ENCODE measurements around the gene PITPNB. TPM values are rescaled to one million over a fixed set of nuclear protein-coding genes. Genes with fewer than 3 reads are reported as not detected.

The PITPNB gene
- total RNA-seq, 1 experiment from 2014 or later: 82.6 TPM

DNA sequence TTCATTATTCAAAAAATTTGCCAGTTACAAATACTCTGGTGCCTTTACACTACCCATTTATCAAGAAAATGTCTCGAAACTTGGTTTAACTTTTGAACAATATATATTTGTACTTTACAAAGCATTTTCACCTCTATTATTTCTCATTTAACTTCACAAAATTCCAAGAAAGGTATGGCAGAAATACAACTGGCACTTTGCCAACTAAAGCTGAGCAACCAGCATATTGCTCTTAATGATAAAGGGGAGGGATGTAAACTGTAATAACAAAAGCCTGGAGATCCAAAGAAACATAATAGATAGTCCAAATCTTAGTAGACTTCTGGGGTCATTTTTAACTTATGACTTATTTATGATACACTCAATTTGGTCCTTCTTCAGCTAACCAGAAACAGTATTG lies 7.7 kb downstream of the PITPNB start:
- Histone ChIP-seq H3K27me3 (ENCODE audit: insufficient read depth, low read length) (no peaks in the 10 kb centered on the region), H3K27ac (ENCODE audit: low read depth, low read length) (no peak overlapping the region), H3K4me3 (replicated peaks in 1 of 2; ENCODE audit: low read depth in 1 of 2, low read length in 2 of 2) (no peak overlapping the region), H3K79me2 (ENCODE audit: insufficient read depth, low read length) (peaks cover 100% of the 10 kb centered on the region), H2AFZ (ENCODE audit: low read depth, low read length, poor library complexity, severe bottlenecking) (no peak overlapping the region), H3K9me3 (ENCODE audit: control insufficient read depth in 1 of 2, insufficient read depth in 1 of 2, low read depth in 1 of 2, low read length in 2 of 2) (no peaks in the 10 kb centered on the region), H4K20me1 (ENCODE audit: insufficient read depth) (peaks cover 35% of the 10 kb centered on the region; the same call in 1 of the 2 replicates), H3K4me1 (ENCODE audit: control insufficient read depth in 1 of 2, insufficient read depth in 2 of 2, low read length in 2 of 2) (peaks cover 2 to 3% of the 10 kb centered on the region in 2 experiments; a peak in 3 of 4 replicates), H3K9ac (ENCODE audit: low read length) (no peak overlapping the region), H3K4me2 (ENCODE audit: low read length) (no peak overlapping the region), H3K36me3 (ENCODE audit: control insufficient read depth in 1 of 2, insufficient read depth in 2 of 2, low read length in 2 of 2) (peaks cover 29 to 38% of the 10 kb centered on the region in 2 experiments), H3K9me2 (ENCODE audit: insufficient read depth) (no peaks in the 10 kb centered on the region)
- no peak for ATAC-seq
- no TSS peak for BruUV-seq (replicated peaks)
- no peak for TF ChIP-seq FOSL1 (IDR thresholded peaks at IDR 0.05; ENCODE audit: low read depth)
- TF ChIP-seq, protein P1, sequence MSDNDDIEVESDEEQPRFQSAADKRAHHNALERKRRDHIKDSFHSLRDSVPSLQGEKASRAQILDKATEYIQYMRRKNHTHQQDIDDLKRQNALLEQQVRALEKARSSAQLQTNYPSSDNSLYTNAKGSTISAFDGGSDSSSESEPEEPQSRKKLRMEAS (IDR thresholded peaks at IDR 0.05): no peak
- TF ChIP-seq, protein P2, sequence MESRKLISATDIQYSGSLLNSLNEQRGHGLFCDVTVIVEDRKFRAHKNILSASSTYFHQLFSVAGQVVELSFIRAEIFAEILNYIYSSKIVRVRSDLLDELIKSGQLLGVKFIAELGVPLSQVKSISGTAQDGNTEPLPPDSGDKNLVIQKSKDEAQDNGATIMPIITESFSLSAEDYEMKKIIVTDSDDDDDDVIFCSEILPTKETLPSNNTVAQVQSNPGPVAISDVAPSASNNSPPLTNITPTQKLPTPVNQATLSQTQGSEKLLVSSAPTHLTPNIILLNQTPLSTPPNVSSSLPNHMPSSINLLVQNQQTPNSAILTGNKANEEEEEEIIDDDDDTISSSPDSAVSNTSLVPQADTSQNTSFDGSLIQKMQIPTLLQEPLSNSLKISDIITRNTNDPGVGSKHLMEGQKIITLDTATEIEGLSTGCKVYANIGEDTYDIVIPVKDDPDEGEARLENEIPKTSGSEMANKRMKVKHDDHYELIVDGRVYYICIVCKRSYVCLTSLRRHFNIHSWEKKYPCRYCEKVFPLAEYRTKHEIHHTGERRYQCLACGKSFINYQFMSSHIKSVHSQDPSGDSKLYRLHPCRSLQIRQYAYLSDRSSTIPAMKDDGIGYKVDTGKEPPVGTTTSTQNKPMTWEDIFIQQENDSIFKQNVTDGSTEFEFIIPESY (IDR thresholded peaks at IDR 0.05; ENCODE audit: extremely low read depth, insufficient replicate concordance, low read length): no peak
- no peak for TF ChIP-seq SIN3A (IDR thresholded peaks at IDR 0.05; ENCODE audit: low read depth)
- TF ChIP-seq CEBPB (IDR thresholded peaks at IDR 0.05; ENCODE audit: low read depth): no peak
- TF ChIP-seq, protein P3, sequence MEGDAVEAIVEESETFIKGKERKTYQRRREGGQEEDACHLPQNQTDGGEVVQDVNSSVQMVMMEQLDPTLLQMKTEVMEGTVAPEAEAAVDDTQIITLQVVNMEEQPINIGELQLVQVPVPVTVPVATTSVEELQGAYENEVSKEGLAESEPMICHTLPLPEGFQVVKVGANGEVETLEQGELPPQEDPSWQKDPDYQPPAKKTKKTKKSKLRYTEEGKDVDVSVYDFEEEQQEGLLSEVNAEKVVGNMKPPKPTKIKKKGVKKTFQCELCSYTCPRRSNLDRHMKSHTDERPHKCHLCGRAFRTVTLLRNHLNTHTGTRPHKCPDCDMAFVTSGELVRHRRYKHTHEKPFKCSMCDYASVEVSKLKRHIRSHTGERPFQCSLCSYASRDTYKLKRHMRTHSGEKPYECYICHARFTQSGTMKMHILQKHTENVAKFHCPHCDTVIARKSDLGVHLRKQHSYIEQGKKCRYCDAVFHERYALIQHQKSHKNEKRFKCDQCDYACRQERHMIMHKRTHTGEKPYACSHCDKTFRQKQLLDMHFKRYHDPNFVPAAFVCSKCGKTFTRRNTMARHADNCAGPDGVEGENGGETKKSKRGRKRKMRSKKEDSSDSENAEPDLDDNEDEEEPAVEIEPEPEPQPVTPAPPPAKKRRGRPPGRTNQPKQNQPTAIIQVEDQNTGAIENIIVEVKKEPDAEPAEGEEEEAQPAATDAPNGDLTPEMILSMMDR (IDR thresholded peaks at IDR 0.05 in 2 of 3, conservative IDR thresholded peaks at IDR 0.05 in 1 of 3; ENCODE audit: borderline replicate concordance in 1 of 3, insufficient read depth in 1 of 3, low read depth in 2 of 3, low read length in 2 of 3): no peak
- no peak for TF ChIP-seq POLR2A (IDR thresholded peaks at IDR 0.05; ENCODE audit: borderline replicate concordance, extremely low read depth, insufficient read depth, insufficient read length)
- TF ChIP-seq TCF7L2 (IDR thresholded peaks at IDR 0.05; ENCODE audit: borderline replicate concordance, extremely low read depth, insufficient read depth, insufficient read length): no peak
- TF ChIP-seq CBX3 (IDR thresholded peaks at IDR 0.05; ENCODE audit: low read depth): no peak
- no peak for TF ChIP-seq EZH2 (IDR thresholded peaks at IDR 0.05)
- TF ChIP-seq YY1 (IDR thresholded peaks at IDR 0.05; ENCODE audit: extremely low read depth, insufficient replicate concordance, low read depth, low read length): no peak
- TF ChIP-seq SP1 (IDR thresholded peaks at IDR 0.05; ENCODE audit: low read depth): no peak
- TF ChIP-seq, protein P4, sequence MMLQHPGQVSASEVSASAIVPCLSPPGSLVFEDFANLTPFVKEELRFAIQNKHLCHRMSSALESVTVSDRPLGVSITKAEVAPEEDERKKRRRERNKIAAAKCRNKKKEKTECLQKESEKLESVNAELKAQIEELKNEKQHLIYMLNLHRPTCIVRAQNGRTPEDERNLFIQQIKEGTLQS (IDR thresholded peaks at IDR 0.05): no peak
- no peak for TF ChIP-seq EZH2phosphoT487 (IDR thresholded peaks at IDR 0.05; ENCODE audit: borderline replicate concordance)
- no peak for TF ChIP-seq ZNF274 (IDR thresholded peaks at IDR 0.05; ENCODE audit: low read depth, low read length)
- TF ChIP-seq, protein P5, sequence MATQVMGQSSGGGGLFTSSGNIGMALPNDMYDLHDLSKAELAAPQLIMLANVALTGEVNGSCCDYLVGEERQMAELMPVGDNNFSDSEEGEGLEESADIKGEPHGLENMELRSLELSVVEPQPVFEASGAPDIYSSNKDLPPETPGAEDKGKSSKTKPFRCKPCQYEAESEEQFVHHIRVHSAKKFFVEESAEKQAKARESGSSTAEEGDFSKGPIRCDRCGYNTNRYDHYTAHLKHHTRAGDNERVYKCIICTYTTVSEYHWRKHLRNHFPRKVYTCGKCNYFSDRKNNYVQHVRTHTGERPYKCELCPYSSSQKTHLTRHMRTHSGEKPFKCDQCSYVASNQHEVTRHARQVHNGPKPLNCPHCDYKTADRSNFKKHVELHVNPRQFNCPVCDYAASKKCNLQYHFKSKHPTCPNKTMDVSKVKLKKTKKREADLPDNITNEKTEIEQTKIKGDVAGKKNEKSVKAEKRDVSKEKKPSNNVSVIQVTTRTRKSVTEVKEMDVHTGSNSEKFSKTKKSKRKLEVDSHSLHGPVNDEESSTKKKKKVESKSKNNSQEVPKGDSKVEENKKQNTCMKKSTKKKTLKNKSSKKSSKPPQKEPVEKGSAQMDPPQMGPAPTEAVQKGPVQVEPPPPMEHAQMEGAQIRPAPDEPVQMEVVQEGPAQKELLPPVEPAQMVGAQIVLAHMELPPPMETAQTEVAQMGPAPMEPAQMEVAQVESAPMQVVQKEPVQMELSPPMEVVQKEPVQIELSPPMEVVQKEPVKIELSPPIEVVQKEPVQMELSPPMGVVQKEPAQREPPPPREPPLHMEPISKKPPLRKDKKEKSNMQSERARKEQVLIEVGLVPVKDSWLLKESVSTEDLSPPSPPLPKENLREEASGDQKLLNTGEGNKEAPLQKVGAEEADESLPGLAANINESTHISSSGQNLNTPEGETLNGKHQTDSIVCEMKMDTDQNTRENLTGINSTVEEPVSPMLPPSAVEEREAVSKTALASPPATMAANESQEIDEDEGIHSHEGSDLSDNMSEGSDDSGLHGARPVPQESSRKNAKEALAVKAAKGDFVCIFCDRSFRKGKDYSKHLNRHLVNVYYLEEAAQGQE (IDR thresholded peaks at IDR 0.05; ENCODE audit: low read depth): no peak
- TF ChIP-seq SRF (IDR thresholded peaks at IDR 0.05; ENCODE audit: low read depth): no peak
- CTCF ChIA-PET: no interaction called here
- RAD21 ChIA-PET (ENCODE audit: low non-redundant PET in 1 of 2, low total read pairs in 2 of 2, uncharacterized antibody in 2 of 2, unreplicated experiment in 2 of 2): no interaction called here
- POLR2A ChIA-PET: no interaction called here
- DNase-seq (ENCODE audit: low read depth, low spot score): no peak
- intact Hi-C loops (cut with micrococcal nuclease): no loop called here

All from HCT116 (cell line).